Psoas muscle (tissue), 8 donors: ENCODE measurements around the gene RYR2. TPM values are rescaled to one million over a fixed set of nuclear protein-coding genes. Genes with fewer than 3 reads are reported as not detected.

Experiments used
- ATAC-seq, 4 donors: fragments of 200-7000 bp; cut with Tn5 transposase; one replicate each; pipeline ENCODE4 v1.9.1; 2020; ENCODE audit warnings: moderate library complexity in 3 of 4, mild to moderate bottlenecking in 2 of 4
- DNase-seq, 2 donors: peaks; one replicate each; pipeline ENCODE4 v3.0.0-alpha.2; 2020
- H3K27ac ChIP-seq: fragments of 200-600 bp; one replicate; pipeline ENCODE4 v1.8.0; 2022
- H3K27me3 ChIP-seq, 3 donors: fragments of 200-600 bp in 1 of 3; one replicate each; pipeline versions ENCODE4 v1.6.1 to v1.8.0; 2013 to 2022; ENCODE audit warnings: low read length in 2 of 3, mild to moderate bottlenecking in 2 of 3, moderate library complexity in 1 of 3; ENCODE audit not compliant: insufficient read depth in 3 of 3
- H3K36me3 ChIP-seq, 2 donors: fragments of 200-600 bp in 1 of 2; one replicate each; pipeline versions ENCODE4 v1.6.1 to v1.8.0; 2013 to 2022; ENCODE audit warnings: low read depth in 1 of 2, mild to moderate bottlenecking in 1 of 2, moderate library complexity in 1 of 2; ENCODE audit not compliant: insufficient read depth in 1 of 2
- H3K4me1 ChIP-seq: fragments of 200-600 bp; one replicate; pipeline ENCODE4 v1.8.0; 2022
- H3K4me3 ChIP-seq: fragments of 200-600 bp; one replicate; pipeline ENCODE4 v1.8.0; 2022; ENCODE audit warnings: mild to moderate bottlenecking
- H3K9me3 ChIP-seq: fragments of 200-600 bp; one replicate; pipeline ENCODE4 v1.8.0; 2022
- WGBS, 3 donors: extraction: QIAGEN DNeasy Blood & Tissue Kit; methylation state at CpG; one replicate each; pipeline versions ENCODE4 v1.1.6 to v1.1.7; 2013; 5-methylcytosine and 5-hydroxymethylcytosine counted together
- intact Hi-C, 2 donors: fragments of 100-400 bp; cut with DNase I; formaldehyde crosslinking; loops; one replicate each; pipeline versions ENCODE4 v1.11.0 to v1.14.2; 2022
- polyA plus RNA-seq, 3 donors: library from polyadenylated mRNA; stranded (reverse); fragments of 200-250 nt; gene quantifications; one replicate each; pipeline ENCODE4 v1.2.3, GENCODE V29; 2013
- total RNA-seq, 4 donors: library from RNA; stranded (reverse); fragmentation: NEBNext Ultra II Directional in 2 of 4; extraction: Animal tissue kit (Norgen Biotek cat#: 25700) in 2 of 4; gene quantifications; one replicate each; pipeline versions ENCODE4 v1.2.1 to v1.2.4, GENCODE V29; 2021 to 2023
- TF ChIP-seq, protein P1 (sequence below): fragments of 200-600 bp; IDR thresholded peaks from one replicate; pipeline ENCODE4 v1.8.0; 2022; ENCODE audit warnings: antibody characterized with exemption
- donor health status: healthy with polysubstance abuse.
- donor health status: DM: no; HTN: no; CAD: no; lungs with moderate emphysema.
- donor health status: Bipolar disorder and iron deficiency.
- donor health status: healthy.
- donor health status: DM: yes; HTN: yes; CAD: no.
- donor health status: DM: no; HTN: no; CAD: no.
- donor health status: DM: no; HTN: no; CAD: no.
- donor health status: DM: yes; HTN: yes; CAD: no.

The RYR2 gene
- total and polyA plus RNA-seq, 7 donors = 0.06 to 0.48 (median 0.25) TPM

DNA sequence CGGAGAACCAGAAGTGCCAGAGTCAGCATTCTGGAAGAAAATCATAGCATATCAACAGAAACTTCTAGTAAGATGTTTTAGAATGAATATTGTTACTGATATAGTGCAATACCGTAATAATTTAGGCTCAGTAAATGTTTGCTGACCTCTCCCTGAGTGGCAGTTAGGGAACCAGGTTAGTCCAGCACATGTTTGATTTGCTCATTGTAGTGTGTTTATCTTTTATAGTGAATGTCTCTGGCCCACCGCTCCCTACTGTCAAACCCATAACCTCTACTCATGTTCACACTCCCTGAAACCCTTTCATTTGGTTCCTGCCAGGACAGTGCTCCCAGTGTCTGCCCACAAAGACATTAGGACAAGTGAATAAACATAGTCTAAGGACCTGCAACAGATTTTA is 746.1 kb downstream of the RYR2 start:
- intact Hi-C loops = no loop called here
- no peaks in the 10 kb centered on the region for H3K27me3 ChIP-seq
- TF ChIP-seq, protein P1, sequence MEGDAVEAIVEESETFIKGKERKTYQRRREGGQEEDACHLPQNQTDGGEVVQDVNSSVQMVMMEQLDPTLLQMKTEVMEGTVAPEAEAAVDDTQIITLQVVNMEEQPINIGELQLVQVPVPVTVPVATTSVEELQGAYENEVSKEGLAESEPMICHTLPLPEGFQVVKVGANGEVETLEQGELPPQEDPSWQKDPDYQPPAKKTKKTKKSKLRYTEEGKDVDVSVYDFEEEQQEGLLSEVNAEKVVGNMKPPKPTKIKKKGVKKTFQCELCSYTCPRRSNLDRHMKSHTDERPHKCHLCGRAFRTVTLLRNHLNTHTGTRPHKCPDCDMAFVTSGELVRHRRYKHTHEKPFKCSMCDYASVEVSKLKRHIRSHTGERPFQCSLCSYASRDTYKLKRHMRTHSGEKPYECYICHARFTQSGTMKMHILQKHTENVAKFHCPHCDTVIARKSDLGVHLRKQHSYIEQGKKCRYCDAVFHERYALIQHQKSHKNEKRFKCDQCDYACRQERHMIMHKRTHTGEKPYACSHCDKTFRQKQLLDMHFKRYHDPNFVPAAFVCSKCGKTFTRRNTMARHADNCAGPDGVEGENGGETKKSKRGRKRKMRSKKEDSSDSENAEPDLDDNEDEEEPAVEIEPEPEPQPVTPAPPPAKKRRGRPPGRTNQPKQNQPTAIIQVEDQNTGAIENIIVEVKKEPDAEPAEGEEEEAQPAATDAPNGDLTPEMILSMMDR = no peak
- H3K4me3 ChIP-seq = no peak overlapping the region
- no peaks in the 10 kb centered on the region for H3K4me1 ChIP-seq
- ATAC-seq (no peak), DNase-seq (no peak)
- 55 to 91% (median 78%) methylated on average over 3 of the region's 3 CpGs for WGBS, 3 donors
- H3K27ac ChIP-seq = no peak overlapping the region
- no peaks in the 10 kb centered on the region for H3K9me3 ChIP-seq
- H3K36me3 ChIP-seq = no peaks in the 10 kb centered on the region

DNA sequence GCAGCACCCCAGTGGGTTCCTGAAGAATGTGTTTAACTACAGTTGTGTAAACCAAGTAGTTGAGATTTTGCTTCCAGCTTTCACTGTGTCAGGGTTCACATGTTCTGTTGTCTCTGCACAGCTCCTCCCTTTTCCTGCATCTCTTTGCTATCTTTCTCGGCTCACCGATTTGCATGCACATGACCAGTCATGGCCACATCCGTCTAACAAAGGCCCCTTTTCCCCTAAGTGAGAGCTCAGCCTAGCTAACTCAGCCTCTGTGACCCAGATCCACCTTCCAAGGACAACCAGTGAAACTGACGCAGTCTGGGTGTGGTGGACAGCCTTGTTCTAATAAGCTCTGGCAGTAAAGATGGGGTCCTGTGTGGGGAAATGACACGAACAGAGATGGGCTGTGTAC is 747.6 kb downstream of the RYR2 start:
- H3K4me1 ChIP-seq = no peaks in the 10 kb centered on the region
- WGBS, 3 donors = 69 to 81% (median 77%) methylated on average over 5 of the region's 5 CpGs
- H3K9me3 ChIP-seq = no peaks in the 10 kb centered on the region
- intact Hi-C loops = no loop called here
- H3K4me3 ChIP-seq = no peak overlapping the region
- ATAC-seq (no peak), DNase-seq (no peak)
- no peaks in the 10 kb centered on the region for H3K36me3 ChIP-seq
- TF ChIP-seq, protein P1 = no peak
- no peaks in the 10 kb centered on the region for H3K27me3 ChIP-seq
- H3K27ac ChIP-seq = no peak overlapping the region

DNA sequence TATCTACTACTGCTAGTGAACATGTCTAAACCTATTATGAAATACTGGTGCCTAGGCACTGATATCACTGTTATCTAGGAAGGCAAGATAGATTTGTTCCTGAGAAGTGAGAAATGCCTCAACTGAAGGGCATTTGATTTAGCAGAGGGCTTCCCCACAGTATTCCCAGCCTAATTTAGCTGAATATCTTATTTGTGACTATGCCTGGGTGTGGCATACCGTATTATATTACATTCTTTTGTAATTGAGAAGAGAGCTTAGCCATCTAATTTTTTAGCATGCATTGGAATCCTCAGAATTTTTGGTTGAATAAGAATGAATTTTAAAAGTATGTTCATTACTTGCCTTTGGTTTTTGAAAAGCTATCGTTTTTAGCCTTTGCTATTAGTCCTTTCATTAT is 749.6 kb downstream of the RYR2 start:
- WGBS, 3 donors = 51 to 57% (median 55%) methylated on average over 2 of the region's 2 CpGs
- ATAC-seq = no peak
- Histone ChIP-seq H3K9me3 (no peaks in the 10 kb centered on the region), H3K27ac (no peak overlapping the region), H3K27me3 (no peaks in the 10 kb centered on the region), H3K4me1 (no peaks in the 10 kb centered on the region), H3K36me3 (no peaks in the 10 kb centered on the region), H3K4me3 (no peak overlapping the region)
- DNase-seq = no peak
- TF ChIP-seq, protein P1 = no peak
- intact Hi-C loops = no loop called here

DNA sequence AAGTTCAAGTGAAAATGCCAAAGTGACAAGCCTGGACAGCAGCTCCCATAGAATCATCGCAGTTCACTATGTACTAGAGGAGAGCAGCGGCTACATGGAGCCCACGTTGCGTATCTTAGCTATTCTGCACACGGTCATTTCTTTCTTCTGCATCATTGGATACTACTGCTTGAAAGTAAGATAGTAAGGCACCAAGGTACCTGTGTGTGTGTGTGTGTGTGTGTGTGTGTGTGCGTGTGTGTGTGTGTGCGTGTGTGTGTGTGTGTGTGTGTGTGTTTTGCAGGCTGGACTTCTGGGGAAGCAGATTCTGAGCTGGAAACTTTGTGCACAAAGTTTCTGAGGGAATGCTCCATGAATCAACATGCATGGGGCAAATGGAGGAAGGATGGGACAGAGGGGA is 750.2 kb downstream of the RYR2 start:
- H3K9me3 ChIP-seq = no peaks in the 10 kb centered on the region
- WGBS, 3 donors = 69 to 80% (median 75%) methylated on average over 7 of the region's 7 CpGs
- H3K27me3 ChIP-seq = no peaks in the 10 kb centered on the region
- no peak overlapping the region for H3K27ac ChIP-seq
- H3K4me3 ChIP-seq = no peak overlapping the region
- H3K36me3 ChIP-seq = no peaks in the 10 kb centered on the region
- TF ChIP-seq, protein P1 = no peak
- no peaks in the 10 kb centered on the region for H3K4me1 ChIP-seq
- intact Hi-C loops = no loop called here
- ATAC-seq (no peak), DNase-seq (no peak)

DNA sequence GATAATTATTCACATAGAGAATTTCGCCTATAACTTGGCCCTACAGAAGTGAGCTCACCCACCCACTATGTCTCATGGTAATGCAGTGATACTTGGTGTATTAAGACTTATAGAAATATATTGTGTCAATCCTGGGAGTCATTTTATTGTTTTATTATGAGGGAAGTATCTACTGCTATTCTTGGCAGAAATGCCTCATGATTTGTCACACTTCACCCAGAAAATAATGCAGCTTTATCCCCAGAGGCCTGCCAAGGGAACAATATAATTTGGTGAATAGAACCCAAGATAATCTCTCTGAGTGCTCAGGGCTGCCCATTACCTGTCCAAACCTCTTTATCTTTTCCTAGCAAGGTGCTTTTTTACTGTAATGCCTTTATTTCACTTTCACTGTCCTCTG is 750.7 kb downstream of the RYR2 start:
- Histone ChIP-seq H3K27ac (no peak overlapping the region), H3K27me3 (no peaks in the 10 kb centered on the region), H3K4me1 (no peaks in the 10 kb centered on the region), H3K9me3 (no peaks in the 10 kb centered on the region), H3K36me3 (no peaks in the 10 kb centered on the region), H3K4me3 (no peak overlapping the region)
- 82 to 85% (median 83%) methylated on average over 1 of the region's 1 CpG for WGBS, 3 donors
- TF ChIP-seq, protein P1 = no peak
- DNase-seq (no peak), ATAC-seq (no peak)
- intact Hi-C loops = no loop called here
